MM.1S (cell line): Measurements from ENCODE around the gene GJE1.

ENCODE experiments used
- EZH2 ChIP-seq: fragments of 300-600 bp; sonication (generic); optimal IDR thresholded peaks from 2 replicates; pipeline ENCODE3; 2017; ENCODE audit warnings: low read depth, mild to moderate bottlenecking, antibody characterized with exemption, low read length, mixed read lengths
- EZH2phosphoT487 ChIP-seq: fragments of 300-600 bp; sonication (generic); IDR thresholded peaks from 2 replicates; pipeline ENCODE4 v1.6.1; 2018; ENCODE audit warnings: antibody characterized with exemption, low read length
- TF ChIP-seq, protein P1 (sequence below): fragments of 300-600 bp; sonication (generic); IDR thresholded peaks from 2 replicates; pipeline ENCODE4 v1.5.1; 2016; ENCODE audit warnings: antibody characterized with exemption, low read length, mixed read lengths

- TF ChIP-seq EZH2 = no peak
- TF ChIP-seq, protein P1, sequence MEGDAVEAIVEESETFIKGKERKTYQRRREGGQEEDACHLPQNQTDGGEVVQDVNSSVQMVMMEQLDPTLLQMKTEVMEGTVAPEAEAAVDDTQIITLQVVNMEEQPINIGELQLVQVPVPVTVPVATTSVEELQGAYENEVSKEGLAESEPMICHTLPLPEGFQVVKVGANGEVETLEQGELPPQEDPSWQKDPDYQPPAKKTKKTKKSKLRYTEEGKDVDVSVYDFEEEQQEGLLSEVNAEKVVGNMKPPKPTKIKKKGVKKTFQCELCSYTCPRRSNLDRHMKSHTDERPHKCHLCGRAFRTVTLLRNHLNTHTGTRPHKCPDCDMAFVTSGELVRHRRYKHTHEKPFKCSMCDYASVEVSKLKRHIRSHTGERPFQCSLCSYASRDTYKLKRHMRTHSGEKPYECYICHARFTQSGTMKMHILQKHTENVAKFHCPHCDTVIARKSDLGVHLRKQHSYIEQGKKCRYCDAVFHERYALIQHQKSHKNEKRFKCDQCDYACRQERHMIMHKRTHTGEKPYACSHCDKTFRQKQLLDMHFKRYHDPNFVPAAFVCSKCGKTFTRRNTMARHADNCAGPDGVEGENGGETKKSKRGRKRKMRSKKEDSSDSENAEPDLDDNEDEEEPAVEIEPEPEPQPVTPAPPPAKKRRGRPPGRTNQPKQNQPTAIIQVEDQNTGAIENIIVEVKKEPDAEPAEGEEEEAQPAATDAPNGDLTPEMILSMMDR = no peak
- no peak for TF ChIP-seq EZH2phosphoT487
These were observed 21.6 kb downstream of the GJE1 start for GRCh38 chr6:142154336-142154735.
